ENCODE data around the gene RFLNA.

DNA sequence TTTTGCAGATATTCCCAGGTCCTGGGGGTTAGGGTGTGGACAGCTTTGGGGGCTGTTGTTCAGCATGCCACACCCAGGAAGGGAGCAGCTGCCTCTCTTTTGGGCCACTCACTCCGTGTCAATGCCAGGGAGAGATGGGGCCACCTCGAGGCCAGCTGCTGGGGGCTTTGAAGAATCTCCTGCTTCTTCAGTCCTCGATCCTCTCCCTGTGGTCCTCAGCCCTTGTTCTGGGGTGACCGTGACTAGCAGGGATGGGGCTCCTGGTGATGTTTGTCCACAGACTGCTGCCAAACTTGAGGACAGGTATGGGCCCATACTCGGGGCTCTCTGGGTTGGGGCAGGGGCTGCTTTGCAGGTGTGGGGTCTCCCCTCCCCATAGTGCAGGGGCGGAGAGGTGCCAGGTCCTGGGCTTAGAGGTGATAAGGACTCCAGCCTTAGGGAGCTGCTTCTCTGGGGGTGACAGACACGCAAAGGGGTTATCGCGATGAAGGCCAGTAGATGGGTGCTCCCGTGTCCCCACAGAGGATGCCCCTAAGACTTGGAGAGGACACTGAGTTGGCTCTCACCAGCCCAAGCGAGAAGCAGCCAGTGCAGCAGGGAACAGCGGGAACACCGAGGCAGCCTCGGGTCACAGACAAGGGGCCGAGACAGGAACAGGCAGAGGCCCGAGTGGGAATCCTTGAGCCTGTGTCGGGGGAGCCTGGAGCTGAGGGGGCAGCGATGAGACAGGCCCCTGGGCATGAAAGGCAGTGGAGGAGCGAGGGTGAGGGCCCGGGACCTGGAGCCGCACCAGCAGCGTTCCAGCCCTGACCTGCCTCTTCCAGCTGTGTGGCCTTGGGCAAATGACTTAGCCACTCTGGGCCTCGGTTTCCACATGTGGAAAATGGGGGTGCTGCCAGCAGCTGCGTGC is 11.1 kb downstream of the RFLNA start:
- TF ChIP-seq, protein P1, sequence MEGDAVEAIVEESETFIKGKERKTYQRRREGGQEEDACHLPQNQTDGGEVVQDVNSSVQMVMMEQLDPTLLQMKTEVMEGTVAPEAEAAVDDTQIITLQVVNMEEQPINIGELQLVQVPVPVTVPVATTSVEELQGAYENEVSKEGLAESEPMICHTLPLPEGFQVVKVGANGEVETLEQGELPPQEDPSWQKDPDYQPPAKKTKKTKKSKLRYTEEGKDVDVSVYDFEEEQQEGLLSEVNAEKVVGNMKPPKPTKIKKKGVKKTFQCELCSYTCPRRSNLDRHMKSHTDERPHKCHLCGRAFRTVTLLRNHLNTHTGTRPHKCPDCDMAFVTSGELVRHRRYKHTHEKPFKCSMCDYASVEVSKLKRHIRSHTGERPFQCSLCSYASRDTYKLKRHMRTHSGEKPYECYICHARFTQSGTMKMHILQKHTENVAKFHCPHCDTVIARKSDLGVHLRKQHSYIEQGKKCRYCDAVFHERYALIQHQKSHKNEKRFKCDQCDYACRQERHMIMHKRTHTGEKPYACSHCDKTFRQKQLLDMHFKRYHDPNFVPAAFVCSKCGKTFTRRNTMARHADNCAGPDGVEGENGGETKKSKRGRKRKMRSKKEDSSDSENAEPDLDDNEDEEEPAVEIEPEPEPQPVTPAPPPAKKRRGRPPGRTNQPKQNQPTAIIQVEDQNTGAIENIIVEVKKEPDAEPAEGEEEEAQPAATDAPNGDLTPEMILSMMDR (IDR thresholded peaks at IDR 0.05) = no peak
- no peak for TF ChIP-seq POLR2A (IDR thresholded peaks at IDR 0.05)
